ENCODE results near the gene TJP3. TPM values are rescaled to one million over a fixed set of nuclear protein-coding genes. Genes with fewer than 3 reads are reported as not detected.
"Not testable (repeated sequence)": the region's sequence is repeated elsewhere in the genome, so short reads cannot be mapped to it uniquely, and the experiment has no call there.

Gene TJP3
- polyA plus RNA-seq (2013, experiment 1 of 2; ENCODE audit: insufficient read length), result not detected
- polyA plus RNA-seq (2013, experiment 2 of 2; ENCODE audit: insufficient read length), result 0.30 TPM

- no peak for DNase-seq
Measured at GRCh38 chr19:3708207-3708931, at the start of gene TJP3. TSS of gene TJP3 (plus strand) at chr19:3708384. CDS start at chr19:3728433, 20,049 bp downstream.

GRCh38 chr19:3658870-3659745 lies 49.1 kb upstream of the TJP3 start:
- no peak for DNase-seq

- no peak for DNase-seq
Measured at GRCh38 chr19:3659746-3660112, 48.5 kb upstream of the TJP3 start.

GRCh38 chr19:3660493-3661219 lies 47.5 kb upstream of the TJP3 start:
- DNase-seq, result no peak

GRCh38 chr19:3661284-3662238 lies 46.6 kb upstream of the TJP3 start:
- no peak for DNase-seq

- DNase-seq, result no peak
Measured at GRCh38 chr19:3663838-3664237, 44.3 kb upstream of the TJP3 start.

- no peak for DNase-seq
Measured at GRCh38 chr19:3664879-3665642, 43.1 kb upstream of the TJP3 start.

- peak; percentile 9 for DNase-seq
Measured at GRCh38 chr19:3665681-3666544, 42.3 kb upstream of the TJP3 start.

GRCh38 chr19:3666545-3666856 lies 41.7 kb upstream of the TJP3 start:
- DNase-seq, result not testable (repeated sequence)

- DNase-seq, result no peak
Measured at GRCh38 chr19:3667037-3667638, 41.0 kb upstream of the TJP3 start.

GRCh38 chr19:3667766-3668165 lies 40.4 kb upstream of the TJP3 start:
- DNase-seq, result no peak

- DNase-seq, result peak; percentile 8
Measured at GRCh38 chr19:3668331-3669081, 39.7 kb upstream of the TJP3 start.

- DNase-seq, result no peak
Measured at GRCh38 chr19:3669082-3669946, 38.9 kb upstream of the TJP3 start.

- peak; percentile 75 for DNase-seq
Measured at GRCh38 chr19:3669947-3670795, 38.0 kb upstream of the TJP3 start.

GRCh38 chr19:3670796-3671679 lies 37.1 kb upstream of the TJP3 start:
- DNase-seq, result peak; percentile 48
